ENCODE measurements around the gene CHD5.

- TF ChIP-seq, protein P1, sequence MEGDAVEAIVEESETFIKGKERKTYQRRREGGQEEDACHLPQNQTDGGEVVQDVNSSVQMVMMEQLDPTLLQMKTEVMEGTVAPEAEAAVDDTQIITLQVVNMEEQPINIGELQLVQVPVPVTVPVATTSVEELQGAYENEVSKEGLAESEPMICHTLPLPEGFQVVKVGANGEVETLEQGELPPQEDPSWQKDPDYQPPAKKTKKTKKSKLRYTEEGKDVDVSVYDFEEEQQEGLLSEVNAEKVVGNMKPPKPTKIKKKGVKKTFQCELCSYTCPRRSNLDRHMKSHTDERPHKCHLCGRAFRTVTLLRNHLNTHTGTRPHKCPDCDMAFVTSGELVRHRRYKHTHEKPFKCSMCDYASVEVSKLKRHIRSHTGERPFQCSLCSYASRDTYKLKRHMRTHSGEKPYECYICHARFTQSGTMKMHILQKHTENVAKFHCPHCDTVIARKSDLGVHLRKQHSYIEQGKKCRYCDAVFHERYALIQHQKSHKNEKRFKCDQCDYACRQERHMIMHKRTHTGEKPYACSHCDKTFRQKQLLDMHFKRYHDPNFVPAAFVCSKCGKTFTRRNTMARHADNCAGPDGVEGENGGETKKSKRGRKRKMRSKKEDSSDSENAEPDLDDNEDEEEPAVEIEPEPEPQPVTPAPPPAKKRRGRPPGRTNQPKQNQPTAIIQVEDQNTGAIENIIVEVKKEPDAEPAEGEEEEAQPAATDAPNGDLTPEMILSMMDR (IDR thresholded peaks at IDR 0.05), result no peak
- TF ChIP-seq POLR2A (IDR thresholded peaks at IDR 0.05) (no peak), EP300 (IDR thresholded peaks at IDR 0.05) (no peak)
Measured at GRCh38 chr1:6090996-6091822, 88.9 kb downstream of the CHD5 start.

All from tibial nerve (tissue), 4 donors.